Panc1 (cell line): ENCODE data around the gene GHRHR.

Experiments
- CTCF ChIP-seq: fragments of 450-650 bp; IDR thresholded peaks from 2 replicates; pipeline ENCODE4 v1.5.1; 2017; ENCODE audit warnings: mild to moderate bottlenecking
- POLR2AphosphoS5 ChIP-seq: IDR thresholded peaks from 2 replicates; pipeline ENCODE4 v1.6.1; 2012; ENCODE audit warnings: mild to moderate bottlenecking, low read depth, low read length, moderate library complexity
- REST ChIP-seq, 2 experiments: IDR thresholded peaks; 2 replicates each; pipeline ENCODE4 v1.6.1; 2011 to 2012; ENCODE audit warnings: low read depth in 2 of 2, control low read depth in 1 of 2, low read length in 1 of 2, mild to moderate bottlenecking in 1 of 2, moderate library complexity in 1 of 2; ENCODE audit not compliant: insufficient read depth in 1 of 2

DNA sequence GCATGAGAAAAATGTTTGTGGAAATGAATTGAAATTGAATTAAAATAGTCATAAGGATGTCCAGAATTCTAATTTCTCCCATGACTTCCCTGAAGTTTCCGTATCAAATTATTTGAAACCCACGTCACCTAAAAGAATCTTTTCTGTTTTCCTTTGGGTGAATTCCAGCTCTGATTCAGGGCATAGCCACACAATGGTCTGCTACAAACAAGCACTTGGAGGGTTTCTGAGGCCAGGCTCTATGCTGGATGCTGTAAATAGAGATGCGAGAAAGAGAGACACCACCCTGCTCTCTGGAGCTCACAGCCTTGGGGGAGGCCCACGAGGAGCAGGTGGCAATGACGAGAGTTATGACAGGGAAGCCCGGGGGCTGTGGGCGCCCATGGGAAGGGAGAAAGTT, 33.6 kb downstream of the GHRHR start:
- no peak for TF ChIP-seq REST (IDR thresholded peaks at IDR 0.05; ENCODE audit: insufficient read depth in 1 of 2, low read depth in 2 of 2, low read length in 1 of 2)
- no peak for TF ChIP-seq CTCF
- TF ChIP-seq POLR2AphosphoS5: no peak
